Osteocyte (in vitro differentiated cells): Measurements from ENCODE around the gene ANGEL1. TPM values are rescaled to one million over a fixed set of nuclear protein-coding genes. Genes with fewer than 3 reads are reported as not detected.

ENCODE experiments used
- DNase-seq: peaks from one replicate; pipeline ENCODE4 v3.0.0; 2021; ENCODE audit warnings: mixed read lengths; ENCODE audit not compliant: unreplicated experiment; ENCODE audit errors: extremely low spot score
- H3K27ac Mint-ChIP-seq: one replicate; pipeline ENCODE4 v1.8.0; 2021; ENCODE audit warnings: mild to moderate bottlenecking, mixed read lengths; ENCODE audit not compliant: unreplicated experiment
- H3K27me3 Mint-ChIP-seq: one replicate; pipeline ENCODE4 v1.8.0; 2021; ENCODE audit warnings: mixed read lengths; ENCODE audit not compliant: unreplicated experiment
- H3K36me3 Mint-ChIP-seq: one replicate; pipeline ENCODE4 v1.8.0; 2021; ENCODE audit warnings: mixed read lengths; ENCODE audit not compliant: unreplicated experiment
- H3K4me1 Mint-ChIP-seq: one replicate; pipeline ENCODE4 v1.8.0; 2021; ENCODE audit warnings: mixed read lengths; ENCODE audit not compliant: unreplicated experiment
- H3K4me3 Mint-ChIP-seq: one replicate; pipeline ENCODE4 v1.8.0; 2021; ENCODE audit warnings: mild to moderate bottlenecking, moderate library complexity, mixed read lengths; ENCODE audit not compliant: unreplicated experiment
- H3K9me3 Mint-ChIP-seq: one replicate; pipeline ENCODE4 v1.8.0; 2021; ENCODE audit warnings: mixed read lengths; ENCODE audit not compliant: unreplicated experiment
- total RNA-seq: library from RNA; stranded (reverse); gene quantifications from 2 replicates; pipeline ENCODE4 v1.2.1, GENCODE V29; 2021
- TF ChIP-seq, protein P1 (sequence below): fragments of 200-600 bp; sonication (generic); IDR thresholded peaks from 2 replicates; pipeline ENCODE4 v1.5.0; 2021; ENCODE audit warnings: antibody characterized with exemption, mild to moderate bottlenecking, moderate library complexity

Gene ANGEL1
- total RNA-seq, 1 donor from 2014 or later: 18.7 TPM

DNA sequence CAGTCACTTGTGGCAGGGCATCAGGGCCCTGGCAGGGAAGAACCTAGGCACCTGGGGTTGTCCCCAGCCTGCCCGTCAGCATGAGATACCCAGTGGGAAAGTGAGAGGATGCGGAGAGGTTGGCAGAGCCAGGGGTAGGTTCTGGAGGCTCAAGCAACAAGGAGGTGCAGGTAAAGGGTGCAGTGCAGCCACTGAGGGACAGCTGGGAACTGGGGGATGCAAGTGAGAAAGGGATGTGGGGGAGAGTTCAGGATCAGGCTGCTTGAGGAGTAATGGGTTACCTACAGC lies 32.7 kb downstream of the ANGEL1 start:
- TF ChIP-seq, protein P1, sequence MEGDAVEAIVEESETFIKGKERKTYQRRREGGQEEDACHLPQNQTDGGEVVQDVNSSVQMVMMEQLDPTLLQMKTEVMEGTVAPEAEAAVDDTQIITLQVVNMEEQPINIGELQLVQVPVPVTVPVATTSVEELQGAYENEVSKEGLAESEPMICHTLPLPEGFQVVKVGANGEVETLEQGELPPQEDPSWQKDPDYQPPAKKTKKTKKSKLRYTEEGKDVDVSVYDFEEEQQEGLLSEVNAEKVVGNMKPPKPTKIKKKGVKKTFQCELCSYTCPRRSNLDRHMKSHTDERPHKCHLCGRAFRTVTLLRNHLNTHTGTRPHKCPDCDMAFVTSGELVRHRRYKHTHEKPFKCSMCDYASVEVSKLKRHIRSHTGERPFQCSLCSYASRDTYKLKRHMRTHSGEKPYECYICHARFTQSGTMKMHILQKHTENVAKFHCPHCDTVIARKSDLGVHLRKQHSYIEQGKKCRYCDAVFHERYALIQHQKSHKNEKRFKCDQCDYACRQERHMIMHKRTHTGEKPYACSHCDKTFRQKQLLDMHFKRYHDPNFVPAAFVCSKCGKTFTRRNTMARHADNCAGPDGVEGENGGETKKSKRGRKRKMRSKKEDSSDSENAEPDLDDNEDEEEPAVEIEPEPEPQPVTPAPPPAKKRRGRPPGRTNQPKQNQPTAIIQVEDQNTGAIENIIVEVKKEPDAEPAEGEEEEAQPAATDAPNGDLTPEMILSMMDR: no peak
- no peaks in the 10 kb centered on the region for H3K9me3 Mint-ChIP-seq
- peaks cover 8% of the 10 kb centered on the region for H3K36me3 Mint-ChIP-seq
- no peak for DNase-seq
- no peaks in the 10 kb centered on the region for H3K27me3 Mint-ChIP-seq
- H3K4me3 Mint-ChIP-seq: no peak overlapping the region
- peaks cover 13% of the 10 kb centered on the region for H3K4me1 Mint-ChIP-seq
- H3K27ac Mint-ChIP-seq: no peak overlapping the region

DNA sequence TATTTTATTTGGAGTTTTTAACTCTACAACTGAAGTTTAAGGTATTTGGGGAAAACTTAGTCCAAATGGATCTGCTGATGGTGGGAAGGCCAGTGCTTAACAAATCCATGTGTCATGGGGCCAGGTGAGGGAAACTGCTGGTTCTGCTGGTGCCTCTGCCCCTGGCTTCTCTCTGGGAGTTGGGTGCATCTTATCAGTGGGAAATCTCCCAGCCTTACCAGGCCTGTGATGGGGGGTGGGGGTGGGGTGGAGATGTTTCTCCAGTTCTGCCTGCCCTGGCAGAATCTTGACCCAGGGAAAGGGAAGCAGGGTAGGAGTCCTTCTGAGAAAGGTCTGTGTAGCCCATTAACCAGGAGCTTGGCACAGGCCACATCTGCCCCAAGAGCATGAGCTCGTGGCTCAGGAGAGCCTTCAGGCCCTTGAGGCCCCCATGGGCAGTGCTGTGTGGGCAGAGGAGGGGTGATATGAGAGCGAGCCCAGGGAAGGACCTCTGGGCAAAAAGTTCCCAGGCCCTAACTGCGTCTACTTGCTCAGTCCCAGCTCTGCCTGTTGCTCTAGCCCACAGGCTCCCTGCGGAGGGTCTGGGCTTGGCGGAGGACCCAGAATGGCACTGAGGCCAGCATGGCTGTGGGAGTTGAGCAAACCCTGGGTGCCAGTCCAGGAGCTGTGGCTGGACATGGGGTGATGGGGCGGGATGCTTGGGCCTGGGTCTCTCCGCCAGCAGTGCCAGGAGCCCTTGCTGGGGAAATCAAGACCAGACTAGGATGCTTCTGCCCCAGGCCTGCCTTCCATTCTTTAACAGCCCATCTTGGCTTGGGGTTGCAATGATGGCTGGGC lies 33.2 kb downstream of the ANGEL1 start:
- H3K9me3 Mint-ChIP-seq: no peaks in the 10 kb centered on the region
- no peak overlapping the region for H3K4me3 Mint-ChIP-seq
- H3K4me1 Mint-ChIP-seq: peaks cover 11% of the 10 kb centered on the region
- no peaks in the 10 kb centered on the region for H3K27me3 Mint-ChIP-seq
- no peak overlapping the region for H3K27ac Mint-ChIP-seq
- H3K36me3 Mint-ChIP-seq: peaks cover 8% of the 10 kb centered on the region
- no peak for DNase-seq
- TF ChIP-seq, protein P1: no peak

DNA sequence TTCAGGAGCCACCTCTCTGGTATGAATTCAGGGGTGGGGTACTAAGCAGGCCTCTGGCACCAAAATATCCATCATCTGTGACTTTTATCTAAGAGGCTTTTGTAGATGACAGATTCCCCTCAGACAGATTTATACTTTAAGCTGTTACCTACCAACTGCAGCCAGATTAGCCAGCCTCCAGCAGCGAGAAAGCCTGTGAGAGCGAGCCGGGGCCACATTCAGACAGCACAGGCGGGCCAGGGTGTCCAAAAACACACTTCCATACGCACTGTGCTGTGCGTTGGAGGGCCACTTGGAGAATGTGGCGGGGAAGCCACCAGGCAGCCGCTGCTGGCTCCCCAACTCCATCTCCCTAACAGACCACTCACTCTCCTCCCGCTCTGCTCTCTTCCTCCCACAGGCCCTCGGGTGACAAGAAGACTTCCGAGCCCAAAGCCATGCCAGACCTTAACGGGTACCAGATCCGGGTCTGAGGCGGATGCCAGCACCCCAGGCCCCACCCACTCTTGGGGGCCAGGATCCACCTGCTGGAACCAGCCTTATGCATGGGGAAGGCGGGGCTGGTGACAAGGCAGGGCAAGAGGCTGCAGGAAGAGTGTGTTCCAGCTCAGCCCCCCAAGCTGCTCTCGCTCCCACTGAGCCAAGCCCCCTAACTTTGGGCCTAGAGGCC lies 34.0 kb downstream of the ANGEL1 start:
- TF ChIP-seq, protein P1: no peak
- DNase-seq: no peak
- H3K27me3 Mint-ChIP-seq: no peaks in the 10 kb centered on the region
- H3K27ac Mint-ChIP-seq: no peak overlapping the region
- H3K9me3 Mint-ChIP-seq: no peaks in the 10 kb centered on the region
- H3K4me1 Mint-ChIP-seq: peaks cover 13% of the 10 kb centered on the region
- no peak overlapping the region for H3K4me3 Mint-ChIP-seq
- H3K36me3 Mint-ChIP-seq: peaks cover 8% of the 10 kb centered on the region

DNA sequence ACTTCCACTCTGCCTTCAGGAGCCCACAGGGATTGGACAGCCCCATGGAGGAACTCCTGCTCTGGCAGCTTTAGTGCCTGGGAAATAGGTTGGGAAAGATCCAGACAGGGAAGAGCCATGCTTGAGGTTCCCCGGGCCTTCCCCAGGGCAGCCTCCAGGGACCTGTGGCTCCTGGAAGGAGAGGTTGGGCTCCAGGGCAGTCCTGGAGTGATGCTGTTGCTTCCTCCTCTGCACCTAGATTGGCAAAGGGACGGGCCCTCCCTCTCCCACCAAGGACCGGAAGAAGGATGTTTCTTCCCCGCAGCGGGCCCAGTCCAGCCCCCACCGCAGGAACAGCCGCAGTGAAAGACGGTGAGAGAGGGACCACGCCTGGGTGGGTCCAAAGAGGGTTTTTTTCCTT lies 35.0 kb downstream of the ANGEL1 start:
- H3K27me3 Mint-ChIP-seq: no peaks in the 10 kb centered on the region
- H3K4me3 Mint-ChIP-seq: no peak overlapping the region
- peaks cover 21% of the 10 kb centered on the region for H3K4me1 Mint-ChIP-seq
- no peak overlapping the region for H3K27ac Mint-ChIP-seq
- DNase-seq: no peak
- no peaks in the 10 kb centered on the region for H3K9me3 Mint-ChIP-seq
- TF ChIP-seq, protein P1: no peak
- H3K36me3 Mint-ChIP-seq: peaks cover 3% of the 10 kb centered on the region

DNA sequence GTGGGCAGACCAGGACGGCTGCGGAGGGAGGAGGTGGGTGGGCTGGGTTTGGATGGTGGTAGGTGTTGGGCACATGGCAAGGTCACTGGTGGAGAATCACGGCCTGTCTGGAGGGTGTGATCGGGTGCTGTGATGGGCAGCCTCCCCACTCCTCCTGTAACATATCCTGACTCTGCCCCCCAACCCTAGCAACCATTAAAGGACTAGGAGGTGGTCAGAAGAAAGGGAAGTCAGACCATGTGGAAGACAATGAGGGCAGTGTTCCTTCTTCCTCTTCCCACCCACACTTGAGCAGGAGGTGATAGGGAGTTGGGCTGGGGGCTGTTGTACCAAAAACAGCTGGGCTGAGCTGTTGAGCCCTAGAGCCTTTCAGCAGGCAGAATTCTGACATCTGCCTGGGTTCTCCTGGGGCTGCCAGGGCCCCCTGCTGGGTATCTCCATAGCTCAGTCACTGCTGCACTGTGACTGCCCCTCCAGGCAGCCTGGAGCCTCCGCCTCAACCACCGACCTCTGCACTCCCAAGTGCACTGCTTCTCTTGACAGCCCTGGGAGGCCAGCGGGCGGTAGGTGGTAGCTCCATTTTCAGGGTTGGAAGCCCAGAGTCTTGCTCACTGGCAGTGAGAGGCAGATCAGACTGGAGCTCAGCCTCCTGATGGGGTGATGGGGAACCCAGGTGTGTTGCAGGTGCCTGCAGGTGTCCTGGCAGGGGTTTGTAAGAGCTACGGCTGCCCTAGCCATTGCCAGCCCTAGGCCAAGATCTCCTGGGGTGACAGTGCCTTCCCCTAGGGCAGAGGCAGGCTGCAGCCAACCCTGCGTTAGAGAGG lies 36.0 kb downstream of the ANGEL1 start:
- Mint-ChIP-seq H3K27ac (no peak overlapping the region), H3K4me3 (no peak overlapping the region), H3K4me1 (peaks cover 28% of the 10 kb centered on the region)

More for the DNA sequence above, 36.0 kb downstream of the ANGEL1 start:
- no peak for DNase-seq
- H3K9me3 Mint-ChIP-seq: no peaks in the 10 kb centered on the region
- TF ChIP-seq, protein P1: no peak
- H3K27me3 Mint-ChIP-seq: no peaks in the 10 kb centered on the region
- peaks cover 3% of the 10 kb centered on the region for H3K36me3 Mint-ChIP-seq
